ENCODE data around the gene SLC20A1.
"Not testable (repeated sequence)": the region's sequence is repeated elsewhere in the genome, so short reads cannot be mapped to it uniquely, and the experiment has no call there.

The SLC20A1 gene

DNA sequence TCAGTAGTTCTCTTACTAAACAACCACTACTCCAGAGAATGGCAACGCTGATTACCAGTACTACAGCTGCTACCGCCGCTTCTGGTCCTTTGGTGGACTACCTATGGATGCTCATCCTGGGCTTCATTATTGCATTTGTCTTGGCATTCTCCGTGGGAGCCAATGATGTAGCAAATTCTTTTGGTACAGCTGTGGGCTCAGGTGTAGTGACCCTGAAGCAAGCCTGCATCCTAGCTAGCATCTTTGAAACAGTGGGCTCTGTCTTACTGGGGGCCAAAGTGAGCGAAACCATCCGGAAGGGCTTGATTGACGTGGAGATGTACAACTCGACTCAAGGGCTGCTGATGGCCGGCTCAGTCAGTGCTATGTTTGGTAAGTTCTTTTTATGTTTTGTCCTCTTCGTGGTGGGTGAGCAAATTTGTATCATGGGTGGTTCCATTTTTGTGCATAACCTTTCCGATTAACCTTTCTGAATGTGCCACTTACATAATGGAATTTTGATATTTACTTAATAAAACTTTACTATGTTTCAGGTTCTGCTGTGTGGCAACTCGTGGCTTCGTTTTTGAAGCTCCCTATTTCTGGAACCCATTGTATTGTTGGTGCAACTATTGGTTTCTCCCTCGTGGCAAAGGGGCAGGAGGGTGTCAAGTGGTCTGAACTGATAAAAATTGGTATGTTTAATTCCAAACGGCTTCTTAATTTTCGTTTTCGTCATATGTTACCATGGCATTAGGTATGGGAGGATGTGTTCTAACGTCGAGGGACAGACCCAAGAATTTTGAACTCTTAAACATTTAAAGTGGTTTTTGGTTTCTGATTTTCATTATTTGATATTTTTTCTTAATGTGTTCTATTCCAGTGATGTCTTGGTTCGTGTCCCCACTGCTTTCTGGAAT lies 1.3 kb downstream of the SLC20A1 start:
- DNase-seq: no peak

DNA sequence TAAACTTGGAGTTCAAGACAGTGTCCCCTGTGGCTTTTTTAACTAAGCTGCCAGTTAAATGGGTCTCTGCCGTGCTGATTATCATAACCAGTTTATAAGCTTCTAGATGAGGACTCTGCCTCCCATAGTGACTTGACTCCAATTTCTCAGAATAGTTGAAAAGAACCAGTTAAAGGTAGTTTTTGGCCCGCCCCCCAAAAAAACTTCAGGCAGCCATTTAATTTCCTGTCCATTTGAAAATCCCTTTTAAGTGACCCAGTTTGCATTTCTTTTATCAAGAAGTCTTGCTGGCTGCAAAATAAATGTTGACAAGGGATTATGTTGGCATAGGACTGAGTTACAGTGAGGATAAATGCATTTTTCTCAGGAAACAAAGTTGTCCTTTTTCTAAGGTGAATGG lies 2.3 kb downstream of the SLC20A1 start:
- no peak for DNase-seq

DNA sequence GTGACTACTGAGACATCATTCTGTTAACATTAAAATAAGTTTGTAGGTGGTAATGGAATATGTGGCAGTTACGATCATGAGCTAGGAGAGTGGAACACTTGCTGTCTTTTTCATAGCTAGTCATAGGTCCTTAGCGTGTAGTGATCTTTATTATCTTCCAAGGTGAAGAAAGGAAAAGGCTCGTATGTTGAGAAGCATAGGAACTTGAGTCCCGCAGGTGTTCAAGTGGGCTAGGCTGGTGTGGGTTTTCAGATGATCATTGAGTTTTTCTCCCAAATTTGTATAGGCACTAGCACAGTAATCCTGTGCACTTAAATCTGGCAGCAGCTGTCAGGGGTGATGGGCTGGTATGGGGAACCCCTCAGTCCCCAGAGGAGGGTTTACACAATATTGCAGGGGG lies 10.9 kb downstream of the SLC20A1 start:
- no peak for DNase-seq

DNA sequence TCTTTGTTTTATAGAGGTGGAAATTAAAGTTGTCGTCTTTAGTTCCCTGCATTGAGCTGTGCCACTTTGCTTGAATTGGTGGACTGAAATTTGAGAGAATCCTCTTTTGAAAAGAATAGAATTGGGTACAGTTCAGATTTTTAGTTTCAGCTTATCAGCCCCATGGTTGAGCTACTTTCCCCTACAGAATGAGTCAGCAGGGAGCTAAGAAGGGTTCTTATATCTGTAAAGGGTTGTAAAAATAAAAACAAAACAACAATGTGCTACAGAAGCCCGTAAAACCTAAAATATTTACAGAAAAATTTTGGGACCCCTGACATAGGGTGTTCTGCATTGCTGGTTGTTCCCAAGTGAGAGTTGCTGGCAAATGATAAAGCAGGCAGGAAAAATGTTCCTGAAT lies 12.6 kb downstream of the SLC20A1 start:
- DNase-seq: no peak

DNA sequence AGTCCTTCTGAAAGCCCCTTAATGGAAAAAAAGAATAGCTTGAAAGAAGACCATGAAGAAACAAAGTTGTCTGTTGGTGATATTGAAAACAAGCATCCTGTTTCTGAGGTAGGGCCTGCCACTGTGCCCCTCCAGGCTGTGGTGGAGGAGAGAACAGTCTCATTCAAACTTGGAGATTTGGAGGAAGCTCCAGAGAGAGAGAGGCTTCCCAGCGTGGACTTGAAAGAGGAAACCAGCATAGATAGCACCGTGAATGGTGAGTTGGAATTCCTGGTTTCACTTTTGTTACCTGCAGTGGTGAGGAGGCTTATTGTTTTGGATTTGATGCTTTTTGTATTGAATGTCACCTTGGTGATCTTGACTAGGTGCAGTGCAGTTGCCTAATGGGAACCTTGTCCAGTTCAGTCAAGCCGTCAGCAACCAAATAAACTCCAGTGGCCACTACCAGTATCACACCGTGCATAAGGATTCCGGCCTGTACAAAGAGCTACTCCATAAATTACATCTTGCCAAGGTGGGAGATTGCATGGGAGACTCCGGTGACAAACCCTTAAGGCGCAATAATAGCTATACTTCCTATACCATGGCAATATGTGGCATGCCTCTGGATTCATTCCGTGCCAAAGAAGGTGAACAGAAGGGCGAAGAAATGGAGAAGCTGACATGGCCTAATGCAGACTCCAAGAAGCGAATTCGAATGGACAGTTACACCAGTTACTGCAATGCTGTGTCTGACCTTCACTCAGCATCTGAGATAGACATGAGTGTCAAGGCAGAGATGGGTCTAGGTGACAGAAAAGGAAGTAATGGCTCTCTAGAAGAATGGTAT lies 13.3 kb downstream of the SLC20A1 start:
- no peak for DNase-seq

DNA sequence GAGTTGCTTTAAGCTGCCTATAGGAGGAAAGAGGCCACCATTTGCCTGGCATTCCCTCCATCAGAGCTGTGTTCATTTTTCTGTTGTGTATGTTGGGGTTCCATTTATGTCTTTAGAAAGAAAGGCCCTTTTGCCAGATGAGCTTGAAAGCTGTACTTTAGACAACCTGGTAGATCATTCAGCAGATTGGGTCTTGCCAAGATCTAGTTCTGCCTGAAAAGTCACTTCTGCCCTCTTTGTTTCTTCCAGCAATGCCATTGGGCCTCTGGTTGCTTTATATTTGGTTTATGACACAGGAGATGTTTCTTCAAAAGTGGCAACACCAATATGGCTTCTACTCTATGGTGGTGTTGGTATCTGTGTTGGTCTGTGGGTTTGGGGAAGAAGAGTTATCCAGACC lies 14.4 kb downstream of the SLC20A1 start:
- no peak for DNase-seq

DNA sequence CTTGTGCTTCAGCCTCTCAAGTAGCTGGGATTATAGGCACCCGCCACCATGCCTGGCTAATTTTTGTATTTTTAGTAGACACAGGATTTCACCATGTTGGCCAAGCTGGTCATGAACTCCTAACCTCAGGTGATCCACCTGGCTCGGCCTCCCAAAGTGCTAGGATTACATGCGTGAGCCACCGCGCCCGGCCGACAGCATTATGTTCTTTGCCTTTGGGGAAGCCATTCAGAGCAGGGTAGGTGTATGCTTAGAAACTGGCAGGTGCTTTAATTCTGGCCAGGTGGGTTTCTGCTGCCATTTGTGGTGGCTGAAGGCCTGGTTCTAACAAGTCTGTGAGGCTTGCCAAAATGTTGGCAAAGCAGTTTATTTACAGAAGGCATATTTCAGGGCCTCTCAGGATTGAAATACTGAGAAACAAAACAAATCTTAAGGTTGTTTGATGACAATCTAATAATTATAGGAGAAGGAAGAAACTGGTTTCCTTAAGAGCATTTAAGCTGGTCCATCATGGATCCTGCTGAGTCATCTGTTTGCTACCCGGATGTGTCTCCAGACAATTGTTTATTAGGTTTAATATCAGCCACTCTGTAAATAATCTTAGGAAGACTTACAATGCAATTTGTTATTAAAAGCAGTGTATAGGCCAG lies 16.0 kb downstream of the SLC20A1 start:
- DNase-seq: no peak

DNA sequence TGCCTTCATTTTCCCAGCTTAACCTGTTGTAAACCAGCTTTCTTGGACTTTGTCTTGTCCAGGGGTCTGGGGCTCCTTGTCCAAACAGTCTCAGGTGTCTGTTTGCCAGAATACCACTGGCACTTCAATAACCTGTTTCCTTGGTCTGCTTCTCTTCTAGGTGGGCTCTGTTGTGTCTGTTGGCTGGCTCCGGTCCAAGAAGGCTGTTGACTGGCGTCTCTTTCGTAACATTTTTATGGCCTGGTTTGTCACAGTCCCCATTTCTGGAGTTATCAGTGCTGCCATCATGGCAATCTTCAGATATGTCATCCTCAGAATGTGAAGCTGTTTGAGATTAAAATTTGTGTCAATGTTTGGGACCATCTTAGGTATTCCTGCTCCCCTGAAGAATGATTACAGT lies 17.0 kb downstream of the SLC20A1 start:
- DNase-seq: no peak

DNA sequence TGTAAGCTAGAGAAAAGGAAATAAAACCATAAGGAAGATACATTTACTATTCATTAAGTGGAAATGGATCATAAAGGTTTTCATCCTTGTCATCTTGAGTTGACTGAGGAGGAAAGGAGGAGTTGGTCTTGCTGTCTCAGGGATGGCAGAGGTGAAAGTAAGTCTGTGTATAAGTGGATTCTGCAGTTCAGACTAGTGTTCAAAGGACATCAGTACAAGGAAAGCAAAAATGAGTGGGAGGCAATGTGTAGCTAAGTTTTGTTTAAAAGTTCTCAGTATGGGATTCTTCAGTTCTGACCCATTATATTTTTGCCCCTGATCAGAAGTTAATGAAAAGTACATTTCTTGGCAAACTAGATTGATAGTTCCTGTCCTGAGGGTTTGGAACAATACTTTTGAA lies 18.9 kb downstream of the SLC20A1 start:
- DNase-seq: no peak

DNA sequence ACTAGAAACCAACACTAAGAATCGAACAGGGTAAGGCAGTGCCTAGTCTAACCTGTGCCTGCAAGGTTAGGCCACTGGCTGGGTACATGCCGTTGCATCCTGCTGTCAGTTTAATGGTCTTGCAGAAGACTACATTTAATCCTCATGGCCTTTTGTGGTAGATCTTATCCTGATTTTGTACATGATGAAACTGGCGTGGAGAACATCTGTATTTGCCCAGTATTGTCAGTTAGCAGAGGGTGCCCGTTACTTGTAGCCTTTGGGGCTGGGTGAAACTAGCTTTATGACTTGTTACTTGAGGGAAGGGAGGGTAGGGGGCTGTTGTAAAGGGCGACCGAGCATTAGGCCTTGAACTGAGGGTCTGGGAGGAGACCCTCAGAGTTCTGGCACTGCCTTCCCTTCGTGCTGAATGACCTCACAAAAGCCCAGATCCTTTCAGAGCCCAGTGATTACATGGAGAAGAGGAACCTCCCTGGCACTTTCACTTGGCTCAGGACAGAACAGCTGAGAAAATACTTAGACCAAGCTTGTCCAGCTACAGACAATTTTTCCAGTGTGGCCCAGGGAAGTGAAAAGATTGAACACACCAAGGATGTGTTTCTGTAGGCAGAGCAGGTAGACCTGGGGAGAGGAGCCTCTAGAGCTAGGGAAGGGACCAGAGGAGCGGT lies 19.5 kb downstream of the SLC20A1 start:
- DNase-seq: no peak

DNA sequence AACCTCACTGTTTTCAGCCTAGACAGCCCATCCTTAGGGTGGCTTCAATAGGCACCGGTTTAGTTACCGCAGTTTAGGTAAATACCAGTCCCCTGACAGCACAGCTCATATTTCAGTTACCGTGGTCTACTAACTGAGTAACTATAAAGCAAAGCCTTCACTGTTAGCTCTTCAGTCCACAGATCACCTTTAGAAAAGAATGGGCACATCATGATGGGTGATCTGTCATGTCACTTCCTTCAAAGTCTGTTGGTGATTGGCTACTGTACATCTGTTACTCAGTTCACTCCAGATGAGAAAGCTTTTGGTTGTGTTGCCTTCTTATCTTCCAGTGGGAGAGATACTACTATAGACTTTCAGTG lies 21.0 kb downstream of the SLC20A1 start:
- DNase-seq: no peak

DNA sequence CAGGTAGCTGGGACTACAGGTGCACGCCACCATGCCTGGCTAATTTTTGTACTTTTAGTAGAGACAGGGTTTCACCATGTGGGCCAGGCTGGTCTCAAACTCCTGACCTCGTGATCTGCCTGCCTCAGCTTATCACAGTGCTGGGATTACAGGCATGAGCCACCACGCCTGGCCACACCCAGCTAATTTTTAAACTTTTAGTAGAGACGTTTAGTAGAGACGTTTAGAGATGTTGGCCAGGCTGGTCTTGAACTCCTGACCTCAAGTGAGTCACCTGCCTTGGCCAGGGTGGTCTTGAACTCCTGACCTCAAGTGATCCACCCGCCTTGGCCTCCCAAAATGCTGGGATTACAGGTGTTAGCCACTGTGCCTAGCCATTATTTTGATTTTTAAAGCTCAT lies 21.8 kb downstream of the SLC20A1 start:
- DNase-seq: not testable (repeated sequence)

DNA sequence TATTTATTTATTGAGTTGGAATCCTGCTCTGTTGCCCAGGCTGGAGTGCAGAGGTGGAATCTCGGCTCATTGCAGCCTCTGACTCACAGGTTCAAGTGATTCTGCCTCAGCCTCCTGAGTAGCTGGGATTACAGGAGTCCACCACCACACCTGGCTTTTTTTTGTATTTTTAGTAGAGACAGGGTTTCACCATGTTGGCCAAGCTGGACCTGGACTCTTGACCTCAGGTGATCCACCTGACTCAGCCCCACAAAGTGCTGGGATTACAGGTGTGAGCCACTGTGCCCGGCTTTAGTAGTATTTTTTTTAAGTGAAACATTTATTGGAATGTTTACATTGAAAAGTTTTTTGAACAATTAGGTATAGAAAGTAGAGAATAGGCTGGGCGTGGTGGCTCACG lies 23.9 kb downstream of the SLC20A1 start:
- DNase-seq: no peak

DNA sequence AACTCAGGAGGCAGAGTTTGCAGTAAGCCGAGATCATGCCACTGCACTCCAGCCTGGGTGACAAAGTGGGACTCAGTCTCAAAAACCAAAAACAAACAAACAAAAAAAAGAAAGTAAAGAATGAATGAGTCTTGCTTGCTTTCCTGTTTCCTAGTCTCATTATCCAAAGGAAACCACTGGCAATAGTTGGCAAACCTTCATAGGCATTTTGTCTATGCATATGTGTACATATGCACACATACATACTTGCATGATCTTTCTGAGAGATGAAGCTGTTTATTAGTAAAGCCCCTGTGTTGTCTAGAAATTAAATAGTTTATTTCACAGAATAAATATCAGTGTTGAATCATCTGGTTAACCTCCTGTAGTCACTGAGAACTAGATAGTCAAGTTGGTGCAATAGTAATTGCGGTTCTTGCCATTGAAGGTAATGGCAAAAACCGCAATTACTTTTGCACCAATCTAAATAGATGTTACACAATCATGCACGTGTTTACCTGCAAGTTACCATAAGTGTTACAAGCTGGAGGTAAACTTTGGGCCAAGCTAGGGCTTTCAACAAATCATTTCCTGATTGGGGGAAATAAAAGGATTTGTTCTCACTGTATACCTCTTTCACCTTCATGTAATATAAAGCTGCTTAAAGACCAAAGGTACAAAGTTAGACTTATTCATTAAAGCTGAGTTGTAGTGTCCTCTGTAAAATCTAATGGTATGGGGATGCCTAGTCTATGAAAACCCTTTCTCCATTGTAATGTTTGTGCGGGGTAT lies 24.7 kb downstream of the SLC20A1 start:
- DNase-seq: no peak

DNA sequence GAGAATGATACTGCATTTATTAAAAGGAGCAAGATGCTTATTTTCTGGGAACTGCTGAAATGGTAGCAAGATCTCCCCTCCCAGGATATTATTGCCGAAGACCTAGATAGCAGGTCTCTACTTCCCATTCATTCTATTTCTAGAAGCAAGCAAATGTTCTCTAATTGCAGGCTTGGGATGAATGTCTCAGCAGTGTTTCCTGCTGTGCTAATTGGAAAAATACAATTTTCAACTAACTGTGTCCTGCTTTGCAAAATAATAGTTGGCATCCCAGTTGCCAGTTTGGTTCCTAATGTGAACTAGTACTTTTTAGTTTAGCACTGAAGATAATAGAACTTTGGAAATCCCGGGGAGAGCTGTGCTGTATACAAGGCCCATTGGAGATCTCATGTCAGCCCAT lies 26.1 kb downstream of the SLC20A1 start:
- DNase-seq: no peak

DNA sequence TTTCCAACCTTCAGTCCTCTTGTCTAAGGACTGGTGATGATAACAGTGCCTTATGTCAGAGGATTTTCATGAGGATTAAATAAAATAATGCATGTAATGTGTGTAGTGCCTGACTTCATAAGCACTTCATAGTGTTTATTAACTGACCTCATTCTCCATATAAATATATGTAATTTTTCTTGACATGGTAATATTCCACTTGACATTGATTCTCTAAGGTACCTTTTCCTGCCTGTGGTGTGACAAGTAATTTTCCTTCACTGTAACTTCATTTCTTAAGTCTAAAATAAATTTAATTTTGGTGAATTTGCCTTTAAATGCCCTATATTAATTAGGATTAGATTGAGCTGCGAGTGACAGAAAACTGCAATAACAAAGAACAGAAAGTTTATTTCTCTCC lies 27.3 kb downstream of the SLC20A1 start:
- no peak for DNase-seq

DNA sequence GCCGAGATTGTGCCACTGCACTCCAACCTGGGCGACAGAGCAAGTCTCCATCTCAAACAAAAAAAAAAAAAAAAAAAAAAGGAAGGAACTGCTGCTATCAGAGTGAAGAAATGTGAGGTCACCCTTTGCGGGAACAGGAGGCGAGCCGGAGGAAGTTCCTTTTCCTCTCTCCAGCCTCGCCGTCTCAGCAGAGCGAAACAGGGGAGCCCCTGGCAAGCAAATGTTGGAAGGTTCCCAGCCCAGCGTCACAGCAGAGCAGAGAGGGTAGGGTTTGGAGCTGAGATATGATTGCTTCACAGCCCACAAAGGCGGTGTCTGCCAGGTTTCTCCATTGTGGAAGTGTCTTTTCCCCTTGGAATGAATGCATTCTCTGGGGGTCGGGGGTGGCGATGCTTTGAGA lies 28.5 kb downstream of the SLC20A1 start:
- DNase-seq: no peak

DNA sequence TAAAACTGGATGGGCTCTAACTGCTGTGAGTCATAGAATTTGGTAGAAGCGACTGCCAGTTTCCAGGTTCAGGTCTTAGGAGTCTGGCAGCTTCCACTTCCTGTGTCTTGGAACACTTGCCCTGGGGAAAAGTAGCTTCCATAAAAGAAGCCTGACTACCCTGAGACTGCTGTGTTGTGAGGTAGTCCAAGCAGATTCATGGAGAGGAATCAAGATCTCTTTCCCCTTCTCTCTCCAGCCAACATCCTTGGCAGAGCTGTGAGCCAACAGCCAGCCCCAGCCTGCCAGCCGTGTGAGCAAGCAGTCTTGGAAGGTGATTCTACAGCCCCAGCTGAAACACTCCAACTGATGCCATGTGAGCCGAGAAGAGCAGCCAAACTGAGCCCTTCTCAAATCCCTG lies 33.7 kb downstream of the SLC20A1 start:
- DNase-seq: no peak

DNA sequence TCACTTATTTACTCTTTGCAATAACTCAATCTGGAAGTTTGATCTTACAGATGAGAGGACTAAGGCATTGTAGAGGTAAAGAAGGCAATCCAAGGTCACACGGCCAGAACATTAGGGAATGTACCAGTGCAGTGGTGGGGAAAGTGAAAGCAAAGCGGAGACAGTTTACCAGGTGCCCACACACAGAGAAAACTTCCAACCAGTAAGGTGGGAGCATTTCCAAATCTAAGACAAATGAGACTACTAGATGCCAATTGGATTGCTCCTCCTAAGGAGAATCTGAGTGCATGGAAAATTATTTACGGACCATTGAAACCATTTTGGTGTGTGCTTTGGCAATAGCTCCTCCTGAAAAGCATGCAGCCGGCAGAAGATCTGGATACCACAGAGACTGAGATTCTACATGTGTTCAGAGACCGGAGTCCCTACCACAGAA lies 34.9 kb downstream of the SLC20A1 start:
- no peak for DNase-seq

DNA sequence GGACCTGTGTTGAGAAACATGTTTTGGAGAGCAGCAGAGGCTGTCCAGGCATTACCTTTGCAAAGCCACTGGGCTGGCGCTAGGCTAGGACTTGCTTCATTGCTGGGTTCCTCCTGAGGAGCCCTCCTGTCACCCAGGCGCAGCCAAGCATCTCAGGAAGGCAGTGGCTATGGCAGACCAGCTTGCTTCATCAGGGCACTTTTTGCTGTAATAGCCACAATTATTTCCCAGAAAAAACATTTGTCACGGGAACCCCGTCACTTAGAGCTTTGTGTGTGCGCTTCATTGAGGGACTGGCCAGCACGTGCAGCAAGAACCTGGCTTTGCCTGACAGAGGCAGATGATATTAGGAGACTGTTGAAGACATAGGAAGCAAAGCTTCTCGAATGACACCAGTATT lies 36.4 kb downstream of the SLC20A1 start:
- no peak for DNase-seq

DNA sequence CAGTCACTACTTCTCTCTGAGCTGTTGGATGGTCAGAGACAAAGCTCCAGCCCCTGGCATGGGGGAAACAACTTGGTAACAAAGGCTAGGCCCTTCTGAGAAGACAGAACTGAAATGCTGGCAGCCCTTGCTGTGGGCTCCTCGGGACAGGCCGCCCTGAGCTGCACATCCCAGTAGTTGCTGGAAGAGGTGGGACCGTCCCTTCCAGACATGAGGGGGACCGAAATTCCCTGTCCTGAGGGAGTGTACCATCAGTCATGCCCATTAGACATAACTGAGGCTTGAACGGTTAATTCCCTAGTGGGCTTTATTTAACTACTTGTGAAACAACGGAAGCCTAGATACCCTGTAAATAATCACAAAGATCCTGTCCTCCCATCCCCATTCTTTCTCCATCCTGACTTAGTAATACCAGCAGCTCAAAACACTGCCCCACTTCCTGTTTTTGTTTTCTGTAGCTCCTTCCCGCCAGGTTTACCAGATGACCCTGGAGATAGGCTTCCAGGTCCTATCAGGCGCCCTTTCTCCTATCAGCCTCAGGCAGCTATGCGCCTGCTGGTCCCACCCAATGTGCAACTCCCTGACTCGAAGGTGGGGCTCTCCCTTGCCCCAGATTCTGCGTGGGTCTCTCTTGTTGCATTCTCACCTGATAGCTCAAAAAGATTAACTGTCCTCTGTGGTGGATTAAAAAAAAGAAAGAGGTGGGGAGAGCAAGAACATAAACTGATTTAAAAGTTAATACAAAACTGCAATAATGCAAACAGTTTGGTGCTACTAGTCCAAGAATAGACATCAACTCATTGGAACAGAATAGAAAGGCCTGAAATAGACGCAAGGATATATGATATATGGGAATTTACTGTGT lies 38.0 kb downstream of the SLC20A1 start:
- DNase-seq: no peak
